ENCODE measurements around the gene DACH2.

DACH2 gene

GRCh38 chrX:86369847-86370630 lies 221.8 kb downstream of the DACH2 start:
- DNase-seq (ENCODE audit: low spot score): no peak

GRCh38 chrX:86370927-86371326 lies 222.7 kb downstream of the DACH2 start:
- DNase-seq (ENCODE audit: low spot score): no peak
- TF ChIP-seq, protein P1, sequence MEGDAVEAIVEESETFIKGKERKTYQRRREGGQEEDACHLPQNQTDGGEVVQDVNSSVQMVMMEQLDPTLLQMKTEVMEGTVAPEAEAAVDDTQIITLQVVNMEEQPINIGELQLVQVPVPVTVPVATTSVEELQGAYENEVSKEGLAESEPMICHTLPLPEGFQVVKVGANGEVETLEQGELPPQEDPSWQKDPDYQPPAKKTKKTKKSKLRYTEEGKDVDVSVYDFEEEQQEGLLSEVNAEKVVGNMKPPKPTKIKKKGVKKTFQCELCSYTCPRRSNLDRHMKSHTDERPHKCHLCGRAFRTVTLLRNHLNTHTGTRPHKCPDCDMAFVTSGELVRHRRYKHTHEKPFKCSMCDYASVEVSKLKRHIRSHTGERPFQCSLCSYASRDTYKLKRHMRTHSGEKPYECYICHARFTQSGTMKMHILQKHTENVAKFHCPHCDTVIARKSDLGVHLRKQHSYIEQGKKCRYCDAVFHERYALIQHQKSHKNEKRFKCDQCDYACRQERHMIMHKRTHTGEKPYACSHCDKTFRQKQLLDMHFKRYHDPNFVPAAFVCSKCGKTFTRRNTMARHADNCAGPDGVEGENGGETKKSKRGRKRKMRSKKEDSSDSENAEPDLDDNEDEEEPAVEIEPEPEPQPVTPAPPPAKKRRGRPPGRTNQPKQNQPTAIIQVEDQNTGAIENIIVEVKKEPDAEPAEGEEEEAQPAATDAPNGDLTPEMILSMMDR (IDR thresholded peaks at IDR 0.05; ENCODE audit: extremely low read depth, missing control alignments): no peak

More at GRCh38 chrX:86369847-86370630, 221.8 kb downstream of the DACH2 start:
- TF ChIP-seq, protein P1 (IDR thresholded peaks at IDR 0.05; ENCODE audit: extremely low read depth, missing control alignments): no peak

GRCh38 chrX:86379209-86379608 lies 231.0 kb downstream of the DACH2 start:
- TF ChIP-seq, protein P1 (IDR thresholded peaks at IDR 0.05; ENCODE audit: extremely low read depth, missing control alignments): no peak
- no peak for DNase-seq (ENCODE audit: low spot score)

DNA sequence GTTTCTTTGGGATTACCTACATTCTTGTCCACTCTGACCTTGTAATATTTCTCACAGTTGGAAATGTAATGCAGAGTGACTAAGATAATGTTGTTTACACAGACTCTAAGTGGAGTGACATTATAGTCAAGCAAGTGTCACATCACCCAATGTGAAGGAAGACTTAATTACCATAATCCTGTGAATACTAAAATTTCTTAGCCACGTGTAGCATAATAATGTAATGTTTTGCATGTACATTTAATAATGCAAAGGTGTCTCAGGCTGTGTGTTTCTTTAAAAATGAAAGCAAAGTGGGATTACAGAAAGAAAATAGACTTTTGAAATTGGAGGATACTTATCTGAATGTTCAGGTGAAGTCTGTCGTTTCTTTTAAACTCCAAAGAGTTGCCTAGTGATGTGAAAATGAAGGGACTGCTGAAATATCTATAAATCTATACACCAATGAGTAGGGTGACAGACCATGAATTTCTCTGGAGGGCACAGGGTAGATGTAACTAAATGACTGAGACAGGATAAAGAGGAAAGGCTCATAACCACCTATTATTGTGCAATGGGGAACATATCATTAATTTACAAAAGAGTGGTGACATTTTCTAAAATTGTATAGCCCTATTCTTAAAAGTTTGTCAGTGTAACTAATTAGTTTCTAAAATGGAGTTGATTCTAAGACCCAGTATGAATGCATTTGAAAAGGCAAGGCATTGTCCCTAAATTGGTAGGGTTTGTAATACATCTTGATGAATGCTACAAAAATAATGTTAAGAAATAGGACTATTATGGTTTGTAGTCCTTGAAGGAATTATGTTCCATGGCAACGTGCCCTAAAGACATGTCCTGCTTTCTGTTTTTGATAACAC lies 235.7 kb downstream of the DACH2 start:
- DNase-seq (ENCODE audit: low spot score): no peak

GRCh38 chrX:86407371-86407770 lies 259.1 kb downstream of the DACH2 start:
- TF ChIP-seq, protein P1 (IDR thresholded peaks at IDR 0.05; ENCODE audit: extremely low read depth, missing control alignments): no peak
- no peak for DNase-seq (ENCODE audit: low spot score)

More for the DNA sequence above, 235.7 kb downstream of the DACH2 start:
- TF ChIP-seq, protein P1 (IDR thresholded peaks at IDR 0.05; ENCODE audit: extremely low read depth, missing control alignments): no peak

GRCh38 chrX:86421771-86422170 lies 273.5 kb downstream of the DACH2 start:
- no peak for DNase-seq (ENCODE audit: low spot score)
- TF ChIP-seq, protein P1 (IDR thresholded peaks at IDR 0.05; ENCODE audit: extremely low read depth, missing control alignments): no peak

DNA sequence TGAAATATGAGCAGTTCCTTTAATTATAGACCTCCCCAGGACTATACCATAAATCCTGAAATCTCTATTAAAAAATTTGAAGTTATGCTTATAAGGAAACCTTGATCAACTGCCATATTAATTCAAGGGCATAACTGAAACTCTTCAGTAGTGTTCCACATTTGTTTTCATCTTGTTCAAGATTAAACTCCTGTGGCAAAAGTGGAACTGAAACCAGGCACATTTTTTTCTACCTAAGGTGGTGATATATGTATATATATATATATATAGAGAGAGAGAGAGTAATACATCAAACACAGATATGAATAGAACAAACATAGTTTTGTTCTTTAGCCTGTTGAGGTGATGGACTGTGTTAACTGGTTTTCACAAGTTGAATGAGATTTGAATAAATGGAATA lies 287.9 kb downstream of the DACH2 start:
- TF ChIP-seq, protein P1 (IDR thresholded peaks at IDR 0.05; ENCODE audit: extremely low read depth, missing control alignments): no peak
- no peak for DNase-seq (ENCODE audit: low spot score)

Measured in GM20000 (cell line).